ENCODE data around the gene BUD31.

DNA sequence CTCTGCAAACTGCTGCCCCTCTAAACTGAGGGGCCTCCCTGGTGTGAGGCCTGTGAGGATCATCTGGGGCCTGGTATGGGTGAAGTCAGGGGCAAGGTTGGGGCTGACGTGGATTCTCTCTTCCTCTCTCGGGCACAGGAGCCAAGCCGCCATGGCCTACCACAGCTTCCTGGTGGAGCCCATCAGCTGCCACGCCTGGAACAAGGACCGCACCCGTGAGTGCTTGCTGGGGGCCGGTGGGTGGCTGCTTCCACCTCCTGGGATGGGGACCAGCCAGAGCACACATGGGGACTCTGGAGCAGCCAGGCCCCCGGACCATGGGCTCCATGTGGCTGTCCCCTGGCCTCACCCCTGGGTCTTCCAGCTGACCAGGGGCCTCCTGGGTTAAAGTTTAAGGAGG, 23.2 kb upstream of the BUD31 start:
- TF ChIP-seq YY1 (IDR thresholded peaks at IDR 0.05; ENCODE audit: insufficient read depth, insufficient read length) (no peak), ZNF274 (IDR thresholded peaks at IDR 0.05; ENCODE audit: low read depth, low read length) (no peak), SUZ12 (IDR thresholded peaks at IDR 0.05; ENCODE audit: extremely low read depth, insufficient read depth, insufficient read length) (no peak)

Data from NT2/D1 (cell line).